Ovary (tissue), 10 donors: ENCODE data around the gene ZNF367. TPM values are rescaled to one million over a fixed set of nuclear protein-coding genes. Genes with fewer than 3 reads are reported as not detected.

Source experiments
- DNase-seq, 5 donors: peaks; one replicate each; pipeline ENCODE4 v3.0.0-alpha.2; 2019 to 2020
- H3K27ac ChIP-seq, 2 donors: fragments of 200-600 bp; one replicate each; pipeline versions ENCODE4 v1.5.1 to v1.8.0; 2019 to 2022
- H3K27me3 ChIP-seq: fragments of 200-600 bp; one replicate; pipeline ENCODE4 v1.8.0; 2022
- H3K36me3 ChIP-seq: fragments of 200-600 bp; sonication (generic); one replicate; pipeline ENCODE4 v1.5.1; 2019
- H3K4me1 ChIP-seq: one replicate; pipeline ENCODE4 v1.8.1; 2013; ENCODE audit warnings: mild to moderate bottlenecking, moderate library complexity; ENCODE audit not compliant: insufficient read depth
- H3K4me3 ChIP-seq: fragments of 200-600 bp; sonication (generic); one replicate; pipeline ENCODE4 v1.5.1; 2017
- H3K9me3 ChIP-seq, 2 donors: fragments of 200-600 bp in 1 of 2; sonication (generic) in 1 of 2; one replicate each; pipeline versions ENCODE4 v1.5.1 to v1.8.1; 2013 to 2019; ENCODE audit warnings: mild to moderate bottlenecking in 1 of 2, moderate library complexity in 1 of 2
- EP300 ChIP-seq: sonication (generic); formaldehyde crosslinking; IDR thresholded peaks from one replicate; pipeline ENCODE4 v1.6.1; 2017; ENCODE audit warnings: antibody characterized with exemption
- POLR2A ChIP-seq: fragments of 450-650 bp; IDR thresholded peaks from one replicate; pipeline ENCODE4 v1.6.1; 2017; ENCODE audit warnings: antibody characterized with exemption, mild to moderate bottlenecking, moderate library complexity
- WGBS, 3 donors: extraction: QIAGEN DNeasy Blood & Tissue Kit in 1 of 3; methylation state at CpG; one replicate each; pipeline versions ENCODE4 v1.1.5 to v1.1.7; 2013 to 2017; 5-methylcytosine and 5-hydroxymethylcytosine counted together
- intact Hi-C, 4 donors: fragments of 100-400 bp; cut with DNase I; formaldehyde crosslinking; loops; one replicate each; pipeline versions ENCODE4 v1.11.0 to v1.15.1; 2022 to 2023
- long read RNA-seq, 3 donors: library from polyadenylated mRNA in 2 of 3; unstranded in 2 of 3; transcript quantifications; one replicate each; pipeline ENCODE4 v2.0.0 and lab custom pipeline, GENCODE V29; 2021 to 2026
- polyA plus RNA-seq, 2 donors: library from polyadenylated mRNA; stranded (reverse); fragments of 200-250 nt in 1 of 2; fragments of 350-450 nt in 1 of 2; fragmentation: Illumina TruSeq in 1 of 2; extraction: RNeasy Lipid Tissue Mini Kit (QIAGEN cat#74804) in 1 of 2; gene quantifications; one replicate each; pipeline ENCODE4 v1.2.3, GENCODE V29; 2013 to 2014
- total RNA-seq, 7 donors: library from RNA; depleted of rRNA in 2 of 7; stranded (reverse); fragments of >200 nt in 2 of 7; fragmentation: NEBNext Ultra II Directional in 3 of 7; extraction: Animal tissue kit (Norgen Biotek cat#: 25700) in 3 of 7; gene quantifications; one replicate each; pipeline versions ENCODE4 v1.1.0 to v1.2.4, GENCODE V29; 2016 to 2023
- TF ChIP-seq, protein P1 (sequence below), 3 donors: fragments of 450-650 bp in 2 of 3; fragments of 200-600 bp in 1 of 3; IDR thresholded peaks; one replicate each; pipeline versions ENCODE4 v1.5.1 to v1.8.0; 2016 to 2022; ENCODE audit warnings: antibody characterized with exemption in 3 of 3, mild to moderate bottlenecking in 1 of 3
- donor health status: DM: no; HTN: no; CAD: no; lungs with moderate emphysema.
- donor health status: DM: no; HTN: no; CAD: no.
- donor health status: Bipolar disorder and iron deficiency.
- donor health status: DM: yes; HTN: yes; CAD: no.
- donor health status: DM: no; HTN: no; CAD: no.
- donor health status: DM: yes; HTN: yes; CAD: no.

The ZNF367 gene
- total RNA-seq: 1 to 10 TPM; 1.3 to 2.4 (median 1.9) TPM
- polyA plus RNA-seq: 1 to 10 TPM; 1.1 to 1.5 TPM
- long read RNA-seq, donor 1, partial matches to known transcripts: 0 of 1 reads
- long read RNA-seq, donor 1, other reads (novel, unspliced or antisense): 1 of 1 reads
- long read RNA-seq, donor 2, transcript ZNF367-201 (5 exons, 3,646 nt): major isoform, 8 of 8 reads
- long read RNA-seq, donor 2, partial matches to known transcripts: 0 of 8 reads
- long read RNA-seq, donor 2, other reads (novel, unspliced or antisense): 0 of 8 reads
- long read RNA-seq, donor 3, transcript ZNF367-201 (5 exons, 3,646 nt): major isoform, 5 of 5 reads
- long read RNA-seq, donor 3, partial matches to known transcripts: 0 of 5 reads
- long read RNA-seq, donor 3, other reads (novel, unspliced or antisense): 0 of 5 reads

GRCh38 chr9:96418083-96418919 lies at the start of gene ZNF367:
ZNF367 (minus strand) TSS chr9:96418370; CDS start chr9:96418032, 338 bp downstream.
- Histone ChIP-seq H3K36me3 (no peaks in the 10 kb centered on the region), H3K9me3 (no peaks in the 10 kb centered on the region), H3K4me1 (peaks cover 8% of the 10 kb centered on the region), H3K27me3 (no peaks in the 10 kb centered on the region), H3K27ac (peak within 1 kb of the TSS; percentile 95 to 96), H3K4me3 (peak within 1 kb of the TSS; percentile 74)
- intact Hi-C loops: loop anchor here in 1 of 4 donors (10.0 kb wide), 1 partner anchor 246 kb away; no protein-coding TSS in a partner anchor
- peak; percentile 95 to 97 (median 96) for DNase-seq
- TF ChIP-seq, protein P1, sequence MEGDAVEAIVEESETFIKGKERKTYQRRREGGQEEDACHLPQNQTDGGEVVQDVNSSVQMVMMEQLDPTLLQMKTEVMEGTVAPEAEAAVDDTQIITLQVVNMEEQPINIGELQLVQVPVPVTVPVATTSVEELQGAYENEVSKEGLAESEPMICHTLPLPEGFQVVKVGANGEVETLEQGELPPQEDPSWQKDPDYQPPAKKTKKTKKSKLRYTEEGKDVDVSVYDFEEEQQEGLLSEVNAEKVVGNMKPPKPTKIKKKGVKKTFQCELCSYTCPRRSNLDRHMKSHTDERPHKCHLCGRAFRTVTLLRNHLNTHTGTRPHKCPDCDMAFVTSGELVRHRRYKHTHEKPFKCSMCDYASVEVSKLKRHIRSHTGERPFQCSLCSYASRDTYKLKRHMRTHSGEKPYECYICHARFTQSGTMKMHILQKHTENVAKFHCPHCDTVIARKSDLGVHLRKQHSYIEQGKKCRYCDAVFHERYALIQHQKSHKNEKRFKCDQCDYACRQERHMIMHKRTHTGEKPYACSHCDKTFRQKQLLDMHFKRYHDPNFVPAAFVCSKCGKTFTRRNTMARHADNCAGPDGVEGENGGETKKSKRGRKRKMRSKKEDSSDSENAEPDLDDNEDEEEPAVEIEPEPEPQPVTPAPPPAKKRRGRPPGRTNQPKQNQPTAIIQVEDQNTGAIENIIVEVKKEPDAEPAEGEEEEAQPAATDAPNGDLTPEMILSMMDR (IDR thresholded peaks at IDR 0.05): no peak
- no peak for TF ChIP-seq POLR2A
- TF ChIP-seq EP300: no peak
- WGBS, 3 donors: 0% methylated on average over 56 to 100 of the region's 100 CpGs

DNA sequence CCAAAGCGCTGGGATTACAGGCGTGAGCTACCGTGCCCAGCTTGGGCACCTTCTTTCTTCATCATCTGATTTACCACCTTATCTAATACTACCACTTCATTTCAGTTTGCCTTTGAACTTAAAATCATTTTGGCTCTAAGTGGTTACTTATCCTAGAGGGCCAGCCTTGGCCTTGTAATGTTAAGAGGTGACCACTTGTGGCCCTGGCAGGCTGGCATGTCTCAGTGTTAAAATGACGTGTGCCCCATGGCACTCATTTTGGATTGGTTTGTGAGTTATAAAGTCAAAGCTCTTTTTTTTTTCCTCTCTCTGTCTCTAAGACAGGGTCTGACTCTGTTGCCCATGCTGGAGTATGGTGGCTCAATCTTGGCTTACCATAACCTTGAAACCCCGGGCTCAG lies 49.6 kb upstream of the ZNF367 start:
- no peaks in the 10 kb centered on the region for H3K9me3 ChIP-seq
- no peak overlapping the region for H3K27ac ChIP-seq
- 94 to 97% (median 94%) methylated on average over 5 of the region's 5 CpGs for WGBS, 3 donors
- H3K4me1 ChIP-seq: no peaks in the 10 kb centered on the region
- no peak overlapping the region for H3K4me3 ChIP-seq
- no peak for TF ChIP-seq EP300
- TF ChIP-seq, protein P1 (IDR thresholded peaks at IDR 0.05): no peak
- no peak for TF ChIP-seq POLR2A
- intact Hi-C loops: loop anchor here in 1 of 4 donors (10.0 kb wide), 1 partner anchor 157 kb away; no protein-coding TSS in a partner anchor
- DNase-seq: no peak
- peaks cover 2% of the 10 kb centered on the region for H3K36me3 ChIP-seq
- no peaks in the 10 kb centered on the region for H3K27me3 ChIP-seq

DNA sequence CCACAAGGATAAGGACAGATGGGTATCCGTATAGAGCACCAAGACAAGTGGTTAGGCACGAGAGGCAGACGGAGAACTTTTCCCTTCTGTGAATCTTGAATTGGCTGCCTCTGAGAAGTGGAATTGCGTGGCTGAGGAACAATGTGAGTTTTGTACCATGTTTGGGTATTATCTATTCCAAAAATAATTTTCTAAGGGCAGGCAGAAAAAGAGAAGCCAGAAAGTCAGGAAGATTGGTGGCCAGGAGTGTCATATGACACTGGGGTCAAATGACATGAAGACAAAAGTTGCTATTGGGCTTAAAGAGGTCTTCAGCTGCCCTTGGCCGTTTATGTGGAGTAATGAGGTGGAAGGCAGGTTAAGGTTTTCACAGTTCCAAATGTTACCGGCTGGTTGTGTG lies 46.3 kb upstream of the ZNF367 start:
- H3K27ac ChIP-seq: no peak overlapping the region
- H3K4me3 ChIP-seq: no peak overlapping the region
- H3K4me1 ChIP-seq: no peaks in the 10 kb centered on the region
- no peaks in the 10 kb centered on the region for H3K9me3 ChIP-seq
- H3K27me3 ChIP-seq: no peaks in the 10 kb centered on the region
- no peaks in the 10 kb centered on the region for H3K36me3 ChIP-seq
- intact Hi-C loops: loop anchor here in 1 of 4 donors (10.0 kb wide), 1 partner anchor 160 kb away; no protein-coding TSS in a partner anchor
- DNase-seq: no peak
- TF ChIP-seq, protein P1 (IDR thresholded peaks at IDR 0.05): no peak
- TF ChIP-seq POLR2A (no peak), EP300 (no peak)
- WGBS, 3 donors: 74 to 82% (median 76%) methylated on average over 6 of the region's 6 CpGs

- Histone ChIP-seq H3K27me3 (no peaks in the 10 kb centered on the region), H3K4me3 (no peak overlapping the region), H3K4me1 (no peaks in the 10 kb centered on the region), H3K27ac (no peak overlapping the region), H3K36me3 (no peaks in the 10 kb centered on the region), H3K9me3 (no peaks in the 10 kb centered on the region)
- intact Hi-C loops: loop anchor here in 1 of 4 donors (10.0 kb wide), 1 partner anchor 162 kb away; no protein-coding TSS in a partner anchor
- no peak for DNase-seq
- 95% methylated on average over 6 of the region's 6 CpGs for WGBS, 3 donors
- TF ChIP-seq POLR2A (no peak), EP300 (no peak)
- TF ChIP-seq, protein P1 (IDR thresholded peaks at IDR 0.05): no peak
Measured at GRCh38 chr9:96462541-96462940, 44.4 kb upstream of the ZNF367 start.
